ENCODE results near the gene UIMC1. TPM values are rescaled to one million over a fixed set of nuclear protein-coding genes. Genes with fewer than 3 reads are reported as not detected.

UIMC1 gene
- total RNA-seq, 2 donors from 2014 or later = 19.1 to 27.2 TPM

DNA sequence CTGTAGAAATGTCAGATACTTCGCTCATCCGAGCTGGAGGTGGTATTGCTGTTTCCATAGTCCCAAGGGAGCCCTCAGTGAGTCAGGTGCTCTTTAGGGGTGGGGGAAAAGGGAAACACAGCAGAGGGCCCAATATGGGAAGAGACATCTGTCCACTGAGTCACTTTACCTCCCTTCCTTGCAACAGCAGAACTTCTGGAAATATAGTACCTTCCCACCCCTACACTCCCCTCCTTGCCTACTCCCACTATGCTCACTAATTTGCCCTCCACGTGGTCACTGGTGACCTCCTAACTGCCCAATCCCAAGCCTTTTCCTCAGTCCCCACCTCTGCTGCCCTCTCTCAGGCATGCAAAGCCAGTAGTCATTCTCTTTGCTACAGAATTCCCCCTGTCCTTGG, 109.3 kb downstream of the UIMC1 start:
- 48 to 52% methylated on average over 3 of the region's 3 CpGs for WGBS, 2 donors

DNA sequence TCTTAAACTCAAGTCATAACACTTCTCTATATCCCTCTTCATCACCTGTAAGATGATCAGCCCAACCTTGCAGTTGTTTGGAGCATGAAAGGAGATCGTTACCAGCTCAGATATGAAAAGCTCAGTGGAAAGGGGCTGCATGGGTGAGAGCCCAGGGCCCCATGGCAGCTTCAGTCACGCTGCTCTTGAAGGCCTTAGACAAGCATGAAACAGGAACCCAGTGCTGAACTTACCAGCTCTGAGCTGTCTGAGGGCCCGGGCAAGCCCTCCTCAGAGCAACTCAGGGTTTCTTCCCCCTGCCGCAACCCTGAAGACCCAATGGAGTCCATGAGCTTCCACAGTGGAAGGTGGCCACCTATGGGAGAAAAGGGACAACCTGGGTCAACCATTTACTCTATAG, 110.7 kb downstream of the UIMC1 start:
- intact Hi-C loops (cut with DNase I) = no loop called here
- DNase-seq = no peak
- no peak for ATAC-seq
- Histone ChIP-seq H3K9me3 (no peaks in the 10 kb centered on the region), H3K27me3 (no peaks in the 10 kb centered on the region), H3K27ac (no peak overlapping the region), H3K4me1 (no peaks in the 10 kb centered on the region), H3K36me3 (replicated peaks in 1 of 2; ENCODE audit: insufficient read depth in 1 of 2, low read depth in 2 of 2) (no peaks in the 10 kb centered on the region), H3K4me3 (no peak overlapping the region)
- no peak for TF ChIP-seq CTCF (IDR thresholded peaks at IDR 0.05)
- no peak for TF ChIP-seq POLR2A (IDR thresholded peaks at IDR 0.05)
- WGBS, 2 donors = 85 to 88% methylated on average over 4 of the region's 4 CpGs

More for the DNA sequence above, 109.3 kb downstream of the UIMC1 start:
- H3K4me1 ChIP-seq = no peaks in the 10 kb centered on the region
- no peak for ATAC-seq
- H3K27ac ChIP-seq = no peak overlapping the region
- TF ChIP-seq CTCF (IDR thresholded peaks at IDR 0.05) = no peak
- no peak for TF ChIP-seq POLR2A (IDR thresholded peaks at IDR 0.05)
- no peaks in the 10 kb centered on the region for H3K9me3 ChIP-seq
- no peaks in the 10 kb centered on the region for H3K27me3 ChIP-seq
- DNase-seq = no peak
- H3K4me3 ChIP-seq = no peak overlapping the region
- intact Hi-C loops (cut with DNase I) = no loop called here
- H3K36me3 ChIP-seq (replicated peaks in 1 of 2; ENCODE audit: insufficient read depth in 1 of 2, low read depth in 2 of 2) = no peaks in the 10 kb centered on the region

- no peaks in the 10 kb centered on the region for H3K4me1 ChIP-seq
- no peaks in the 10 kb centered on the region for H3K9me3 ChIP-seq
- no peak overlapping the region for H3K27ac ChIP-seq
- no peak for DNase-seq
- no peak overlapping the region for H3K4me3 ChIP-seq
- no peaks in the 10 kb centered on the region for H3K27me3 ChIP-seq
- no peak for ATAC-seq
- intact Hi-C loops (cut with DNase I) = no loop called here
- TF ChIP-seq CTCF (IDR thresholded peaks at IDR 0.05) = no peak
- TF ChIP-seq POLR2A (IDR thresholded peaks at IDR 0.05) = no peak
- WGBS, 2 donors = 82 to 96% methylated on average over 5 to 6 of the region's 6 CpGs
- no peaks in the 10 kb centered on the region for H3K36me3 ChIP-seq (replicated peaks in 1 of 2; ENCODE audit: insufficient read depth in 1 of 2, low read depth in 2 of 2)
Measured at GRCh38 chr5:176894298-176894697, 112.3 kb downstream of the UIMC1 start.

DNA sequence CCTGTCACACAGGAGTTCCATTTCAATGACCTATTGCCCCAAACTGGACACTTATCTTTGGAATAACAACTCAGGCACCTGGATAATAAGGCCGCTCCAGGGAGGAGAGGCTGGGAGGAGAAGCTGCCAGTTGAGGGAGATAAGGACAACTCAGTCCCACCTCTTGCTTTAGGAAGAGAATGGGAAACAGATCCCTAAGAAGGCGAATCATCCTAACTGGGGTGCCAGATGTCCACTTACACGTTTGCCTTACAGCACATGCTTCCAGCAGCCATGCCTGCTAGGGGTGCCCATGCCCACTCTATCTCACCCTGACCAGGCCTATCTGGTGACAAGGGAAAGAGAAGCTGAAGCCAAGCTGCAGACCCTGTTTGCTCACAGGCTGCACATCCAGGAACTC, 113.9 kb downstream of the UIMC1 start:
- Histone ChIP-seq H3K27me3 (no peaks in the 10 kb centered on the region), H3K27ac (no peak overlapping the region), H3K4me3 (no peak overlapping the region), H3K4me1 (no peaks in the 10 kb centered on the region), H3K9me3 (no peaks in the 10 kb centered on the region), H3K36me3 (replicated peaks in 1 of 2; ENCODE audit: insufficient read depth in 1 of 2, low read depth in 2 of 2) (no peaks in the 10 kb centered on the region)
- ATAC-seq (no peak), DNase-seq (no peak)
- WGBS, 2 donors = 53 to 66% methylated on average over 3 of the region's 3 CpGs
- TF ChIP-seq POLR2A (IDR thresholded peaks at IDR 0.05) (no peak), CTCF (IDR thresholded peaks at IDR 0.05) (no peak)
- intact Hi-C loops (cut with DNase I) = no loop called here

- Histone ChIP-seq H3K27ac (no peak overlapping the region), H3K27me3 (no peaks in the 10 kb centered on the region), H3K4me3 (no peak overlapping the region), H3K36me3 (replicated peaks in 1 of 2; ENCODE audit: insufficient read depth in 1 of 2, low read depth in 2 of 2) (no peaks in the 10 kb centered on the region), H3K4me1 (no peaks in the 10 kb centered on the region), H3K9me3 (no peaks in the 10 kb centered on the region)
- intact Hi-C loops (cut with DNase I) = no loop called here
- DNase-seq (no peak), ATAC-seq (no peak)
- 79 to 82% methylated on average over 6 to 9 of the region's 9 CpGs for WGBS, 2 donors
- no peak for TF ChIP-seq CTCF (IDR thresholded peaks at IDR 0.05)
- no peak for TF ChIP-seq POLR2A (IDR thresholded peaks at IDR 0.05)
Measured at GRCh38 chr5:176891331-176891958, 115.1 kb downstream of the UIMC1 start.
